ENCODE measurements around the gene LZTS3. TPM values are rescaled to one million over a fixed set of nuclear protein-coding genes. Genes with fewer than 3 reads are reported as not detected.

The LZTS3 gene
- total and polyA plus RNA-seq, 2 of the 8 experiments (the other 6 are each of a cell fraction or from before 2014, with no cell fraction given) = 31.8 to 33.5 TPM

DNA sequence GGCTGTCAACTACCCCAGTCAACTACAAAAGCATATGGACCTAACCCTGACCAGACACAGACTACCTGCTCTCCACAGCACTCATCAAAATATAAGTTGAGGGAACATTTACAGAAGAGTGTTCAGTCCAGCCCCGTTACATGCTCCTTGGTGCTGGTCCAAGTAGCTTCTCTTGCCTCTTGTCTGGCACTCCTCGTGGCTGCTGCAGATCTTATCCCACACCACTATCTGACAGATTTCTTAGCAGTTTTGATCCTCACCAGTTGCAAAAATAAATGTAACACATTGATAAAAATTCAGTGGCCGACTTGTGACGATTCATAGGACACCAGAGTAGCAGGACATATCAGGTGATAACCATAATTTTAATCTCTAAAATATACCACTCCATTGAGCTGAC, 44.3 kb downstream of the LZTS3 start:
- no peak overlapping the region for H2BK12ac ChIP-seq (ENCODE audit: low read depth, low read length)
- DNase-seq (ENCODE audit: low read depth in 1 of 2, low spot score in 2 of 2) = no peak
- no peaks in the 10 kb centered on the region for H3K27me3 ChIP-seq (replicated peaks in 1 of 4; ENCODE audit: control insufficient read depth in 3 of 4, extremely low read depth in 1 of 4, insufficient read depth in 3 of 4, low read length in 3 of 4)
- no peak for FAIRE-seq
- no peak overlapping the region for H3K9ac ChIP-seq (replicated peaks in 1 of 4; ENCODE audit: extremely low read depth in 1 of 4, low read depth in 3 of 4, low read length in 3 of 4)
- no peak overlapping the region for H3K14ac ChIP-seq (ENCODE audit: insufficient read length)
- peaks cover 0 to 22% of the 10 kb centered on the region in 2 experiments; a peak in 2 of 4 replicates for H3K9me3 ChIP-seq (ENCODE audit: insufficient read depth in 2 of 2, low read depth in 1 of 2, low read length in 1 of 2)
- H3K4ac ChIP-seq (replicated peaks; ENCODE audit: insufficient read length, low read depth, low read length) = no peak overlapping the region
- H2BK20ac ChIP-seq (ENCODE audit: low read length) = no peak overlapping the region
- H3K79me1 ChIP-seq (ENCODE audit: low read depth, low read length) = no peaks in the 10 kb centered on the region
- no peaks in the 10 kb centered on the region for H3K79me2 ChIP-seq (ENCODE audit: control insufficient read depth in 1 of 2, insufficient read depth in 2 of 2, low read length in 2 of 2)
- no peak overlapping the region for H3K4me3 ChIP-seq (ENCODE audit: extremely low read depth in 1 of 4, insufficient read depth in 2 of 4, low read depth in 3 of 4, low read length in 4 of 4)
- no peak overlapping the region for H3K23ac ChIP-seq (ENCODE audit: insufficient read length)
- H3K23me2 ChIP-seq (ENCODE audit: low read depth, low read length) = no peaks in the 10 kb centered on the region
- no peak overlapping the region for H2AFZ ChIP-seq (ENCODE audit: low read length)
- no peak overlapping the region for H2BK120ac ChIP-seq (replicated peaks; ENCODE audit: low read depth, low read length)
- H3K36me3 ChIP-seq (ENCODE audit: control insufficient read depth in 2 of 4, insufficient read depth in 4 of 4, low read length in 3 of 4) = peaks cover 0 to 8% (median 0%) of the 10 kb centered on the region in 4 experiments; a peak in 1 of 8 replicates
- no peak overlapping the region for H2BK5ac ChIP-seq (ENCODE audit: low read depth, low read length)
- no peak overlapping the region for H3K27ac ChIP-seq (ENCODE audit: low read depth, low read length)
- no peak overlapping the region for H2BK15ac ChIP-seq (ENCODE audit: low read length)
- ChIA-PET CTCF (ENCODE audit: partially characterized antibody) (interaction anchor here (1.0 to 4.1 kb wide), 5 partner anchors 12 to 120 kb away, joined by 3 to 38 read pairs (median 3); no protein-coding TSS in a partner anchor), POLR2A (ENCODE audit: partially characterized antibody) (interaction anchor here (0.8 to 1.1 kb wide), 4 partner anchors 19 to 96 kb away, joined by 3 to 4 read pairs (median 3); no protein-coding TSS in a partner anchor)
- no peak overlapping the region for H4K91ac ChIP-seq (replicated peaks; ENCODE audit: insufficient read length, low read length)
- no peak overlapping the region for H2AK5ac ChIP-seq (ENCODE audit: low read depth, low read length)
- no peaks in the 10 kb centered on the region for H3K4me1 ChIP-seq (replicated peaks in 1 of 4; ENCODE audit: control insufficient read depth in 3 of 4, insufficient read depth in 4 of 4, low read length in 3 of 4)
- no peak overlapping the region for H3K18ac ChIP-seq (ENCODE audit: extremely low read depth, low read length)
- no peak overlapping the region for H4K5ac ChIP-seq (ENCODE audit: insufficient read length, low read depth, low read length)
- WGBS, 2 experiments (ENCODE audit: extremely low coverage in 1 of 2, insufficient coverage in 1 of 2, insufficient read length in 1 of 2, insufficient replicate concordance in 2 of 2, low coverage in 1 of 2, low lambda C conversion rate in 2 of 2, missing lambda C conversion rate in 1 of 2) = 91% methylated on average over 4 of the region's 4 CpGs; no CpG with 5 or more reads in 1 of the 2 experiments
- no peak overlapping the region for H4K8ac ChIP-seq (ENCODE audit: extremely low read depth, insufficient read depth, low read length)
- H3K4me2 ChIP-seq (ENCODE audit: insufficient read depth in 1 of 2, low read depth in 2 of 2, low read length in 2 of 2) = no peak overlapping the region
- TF ChIP-seq GABPA (IDR thresholded peaks at IDR 0.05; ENCODE audit: borderline replicate concordance, insufficient read depth, low read length) (no peak), PHF8 (conservative IDR thresholded peaks at IDR 0.05; ENCODE audit: low read depth, low read length) (no peak), POLR2A (IDR thresholded peaks at IDR 0.05; ENCODE audit: control extremely low read depth in 1 of 2, low read depth in 2 of 2, low read length in 2 of 2) (no peak), RBBP5 (IDR thresholded peaks at IDR 0.05; ENCODE audit: borderline replicate concordance, low read depth, low read length) (no peak), CTBP2 (IDR thresholded peaks at IDR 0.05; ENCODE audit: borderline replicate concordance, insufficient read depth, insufficient read length, low read length) (no peak), CHD1 (IDR thresholded peaks at IDR 0.05; ENCODE audit: low read depth, low read length) (no peak), TAF7 (optimal IDR thresholded peaks at IDR 0.05; ENCODE audit: borderline replicate concordance, low read depth, low read length) (no peak)
- TF ChIP-seq, protein P1, sequence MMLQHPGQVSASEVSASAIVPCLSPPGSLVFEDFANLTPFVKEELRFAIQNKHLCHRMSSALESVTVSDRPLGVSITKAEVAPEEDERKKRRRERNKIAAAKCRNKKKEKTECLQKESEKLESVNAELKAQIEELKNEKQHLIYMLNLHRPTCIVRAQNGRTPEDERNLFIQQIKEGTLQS (IDR thresholded peaks at IDR 0.05; ENCODE audit: insufficient read depth, low read depth, low read length) = no peak
- H4K20me1 ChIP-seq (replicated peaks in 1 of 2; ENCODE audit: control insufficient read depth in 1 of 2, insufficient read depth in 2 of 2, low read length in 2 of 2) = no peaks in the 10 kb centered on the region
- H3K56ac ChIP-seq (replicated peaks; ENCODE audit: insufficient read length, low read depth, low read length) = no peak overlapping the region

Data from H1 (cell line).